WTC11 (cell line): Measurements from ENCODE around the gene SGK2. TPM values are rescaled to one million over a fixed set of nuclear protein-coding genes. Genes with fewer than 3 reads are reported as not detected.

Experiments used
- ATAC-seq: fragments of 200-7000 bp; cut with Tn5 transposase; 2 replicates; pipeline ENCODE4 v1.10.0; 2021; ENCODE audit warnings: mild to moderate bottlenecking, moderate library complexity
- CTCF ChIA-PET: fragments of 300-600 bp; sonication (Branson Sonifier 250); formaldehyde crosslinking; loops from one replicate; lab custom pipeline; 2021; ENCODE audit warnings: antibody characterized with exemption; lab: Charles Lee
- POLR2A ChIA-PET: fragments of 350-600 bp; sonication (Branson Sonifier 250); formaldehyde crosslinking; loops from one replicate; lab custom pipeline; 2021; ENCODE audit warnings: antibody characterized with exemption; lab: Charles Lee
- DNase-seq: peaks from one replicate; pipeline ENCODE4 v3.0.0; 2021; ENCODE audit warnings: low spot score
- H3K27ac Mint-ChIP-seq: 2 replicates; pipeline ENCODE4 v1.8.0; 2021; ENCODE audit warnings: mixed read lengths
- H3K27me3 Mint-ChIP-seq: 2 replicates; pipeline ENCODE4 v1.8.0; 2021; ENCODE audit warnings: low read depth, mild to moderate bottlenecking, moderate library complexity, mixed read lengths
- H3K36me3 Mint-ChIP-seq: 2 replicates; pipeline ENCODE4 v1.8.0; 2021; ENCODE audit warnings: mixed read lengths
- H3K4me1 Mint-ChIP-seq: 2 replicates; pipeline ENCODE4 v1.8.0; 2022; ENCODE audit warnings: mixed read lengths
- H3K4me3 Mint-ChIP-seq: 2 replicates; pipeline ENCODE4 v1.8.0; 2021; ENCODE audit warnings: mild to moderate bottlenecking, moderate library complexity, mixed read lengths
- H3K9me3 Mint-ChIP-seq: 2 replicates; pipeline ENCODE4 v1.8.0; 2021; ENCODE audit warnings: mixed read lengths
- CREB1 ChIP-seq: sonication (generic); formaldehyde crosslinking; IDR thresholded peaks from 2 replicates; pipeline ENCODE4 v1.8.0; 2023; ENCODE audit warnings: mild to moderate bottlenecking, missing genetic modification reagents
- FOXJ3 ChIP-seq: sonication (generic); formaldehyde crosslinking; IDR thresholded peaks from 2 replicates; pipeline ENCODE4 v1.9.0; 2021; ENCODE audit warnings: missing genetic modification reagents, mild to moderate bottlenecking, borderline replicate concordance
- KAT7 ChIP-seq: sonication (generic); formaldehyde crosslinking; IDR thresholded peaks from 2 replicates; pipeline ENCODE4 v1.8.1; 2023; ENCODE audit warnings: missing genetic modification reagents, mild to moderate bottlenecking, borderline replicate concordance
- OVOL2 ChIP-seq: fragments of 250-450 bp; sonication (Bioruptor Pico); IDR thresholded peaks from 2 replicates; pipeline ENCODE4 v1.9.0; 2021; ENCODE audit warnings: mild to moderate bottlenecking, borderline replicate concordance
- SMAD4 ChIP-seq: sonication (generic); formaldehyde crosslinking; IDR thresholded peaks from 2 replicates; pipeline ENCODE4 v1.8.0; 2022; ENCODE audit warnings: mild to moderate bottlenecking, missing genetic modification reagents
- TEAD4 ChIP-seq: sonication (generic); formaldehyde crosslinking; IDR thresholded peaks from 2 replicates; pipeline ENCODE4 v1.8.0; 2022; ENCODE audit warnings: mild to moderate bottlenecking, missing genetic modification reagents
- ZNF121 ChIP-seq: sonication (generic); formaldehyde crosslinking; IDR thresholded peaks from 2 replicates; pipeline ENCODE4 v1.8.0; 2023; ENCODE audit warnings: missing genetic modification reagents
- ZNF232 ChIP-seq: sonication (generic); formaldehyde crosslinking; IDR thresholded peaks from 2 replicates; pipeline ENCODE4 v1.8.0; 2022; ENCODE audit warnings: mild to moderate bottlenecking, missing genetic modification reagents
- ZNF317 ChIP-seq: sonication (generic); formaldehyde crosslinking; IDR thresholded peaks from 2 replicates; pipeline ENCODE4 v1.8.1; 2023; ENCODE audit warnings: low read depth, mild to moderate bottlenecking, moderate library complexity, missing genetic modification reagents, borderline replicate concordance
- ZNF416 ChIP-seq: fragments of 250-450 bp; sonication (Bioruptor Pico); IDR thresholded peaks from 2 replicates; pipeline ENCODE4 v1.9.0; 2021; ENCODE audit warnings: mild to moderate bottlenecking, inconsistent platforms
- ZNF423 ChIP-seq: fragments of 250-450 bp; sonication (Bioruptor Pico); IDR thresholded peaks from 2 replicates; pipeline ENCODE4 v2.1.2; 2022; ENCODE audit warnings: mild to moderate bottlenecking, moderate library complexity
- total RNA-seq: library from RNA; stranded (reverse); gene quantifications from 3 replicates; pipeline ENCODE4 v1.2.3, GENCODE V29; 2021
- TF ChIP-seq, protein P1 (sequence below): sonication (generic); formaldehyde crosslinking; IDR thresholded peaks from 2 replicates; pipeline ENCODE4 v1.8.0; 2023; ENCODE audit warnings: missing genetic modification reagents, mild to moderate bottlenecking, borderline replicate concordance
- TF ChIP-seq, protein P2 (sequence below): fragments of 250-450 bp; sonication (Bioruptor Pico); IDR thresholded peaks from 2 replicates; pipeline ENCODE4 v1.9.0; 2021; ENCODE audit warnings: mild to moderate bottlenecking, borderline replicate concordance
- TF ChIP-seq, protein P3 (sequence below): sonication (generic); formaldehyde crosslinking; IDR thresholded peaks from 2 replicates; pipeline ENCODE4 v1.8.1; 2023; ENCODE audit warnings: mild to moderate bottlenecking, moderate library complexity, missing genetic modification reagents
- TF ChIP-seq, protein P4 (sequence below): sonication (generic); formaldehyde crosslinking; IDR thresholded peaks from 2 replicates; pipeline ENCODE4 v1.8.1; 2022; ENCODE audit warnings: missing genetic modification reagents, borderline replicate concordance
- TF ChIP-seq, protein P5 (sequence below): sonication (generic); formaldehyde crosslinking; IDR thresholded peaks from 2 replicates; pipeline ENCODE4 v1.8.0; 2022; ENCODE audit warnings: mild to moderate bottlenecking, missing genetic modification reagents
- TF ChIP-seq, protein P6 (sequence below): sonication (generic); formaldehyde crosslinking; IDR thresholded peaks from 2 replicates; pipeline ENCODE4 v1.8.1; 2023; ENCODE audit warnings: mild to moderate bottlenecking, missing genetic modification reagents, moderate library complexity
- TF ChIP-seq, protein P7 (sequence below): fragments of 250-450 bp; sonication (Bioruptor Pico); IDR thresholded peaks from 2 replicates; pipeline ENCODE4 v1.8.0; 2021; ENCODE audit warnings: mild to moderate bottlenecking

SGK2 gene
- total RNA-seq, 1 experiment from 2014 or later, result 0.74 TPM

DNA sequence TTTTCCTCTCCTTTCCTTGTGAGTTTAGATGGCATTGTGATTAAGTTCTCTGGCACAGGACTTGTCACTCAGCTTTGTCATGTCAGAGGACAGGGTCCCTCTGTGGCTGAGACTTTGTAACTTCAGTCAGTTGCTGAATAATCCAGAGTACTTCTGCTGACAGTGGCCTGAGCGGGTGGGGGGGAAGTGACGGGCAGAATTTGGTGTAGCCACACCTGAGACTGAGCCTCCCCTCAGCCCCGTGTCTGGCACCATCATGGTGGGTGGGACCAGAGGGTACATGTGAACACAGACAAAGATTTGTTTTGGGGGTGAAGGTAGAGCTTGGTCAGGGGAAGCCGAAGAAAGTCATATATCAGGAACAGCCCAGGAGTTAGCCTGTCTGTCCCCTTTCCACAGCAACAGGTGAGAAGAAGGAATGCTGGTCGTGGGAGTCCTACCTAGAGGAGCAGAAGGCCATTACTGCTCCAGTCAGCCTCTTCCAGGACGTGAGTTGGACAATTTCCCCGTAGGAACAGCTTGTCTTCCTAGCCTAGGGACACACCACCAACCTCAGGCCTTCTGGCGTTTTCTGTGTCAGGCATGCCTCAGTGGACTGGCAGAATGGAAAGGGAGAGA, 30.5 kb upstream of the SGK2 start:
- no peaks in the 10 kb centered on the region for H3K4me1 Mint-ChIP-seq
- ChIA-PET POLR2A (no interaction called here), CTCF (interaction anchor here (1.4 to 1.8 kb wide), 3 partner anchors 9 to 163 kb away, joined by 3 to 11 read pairs (median 4); no protein-coding TSS in a partner anchor)
- TF ChIP-seq, protein P1, sequence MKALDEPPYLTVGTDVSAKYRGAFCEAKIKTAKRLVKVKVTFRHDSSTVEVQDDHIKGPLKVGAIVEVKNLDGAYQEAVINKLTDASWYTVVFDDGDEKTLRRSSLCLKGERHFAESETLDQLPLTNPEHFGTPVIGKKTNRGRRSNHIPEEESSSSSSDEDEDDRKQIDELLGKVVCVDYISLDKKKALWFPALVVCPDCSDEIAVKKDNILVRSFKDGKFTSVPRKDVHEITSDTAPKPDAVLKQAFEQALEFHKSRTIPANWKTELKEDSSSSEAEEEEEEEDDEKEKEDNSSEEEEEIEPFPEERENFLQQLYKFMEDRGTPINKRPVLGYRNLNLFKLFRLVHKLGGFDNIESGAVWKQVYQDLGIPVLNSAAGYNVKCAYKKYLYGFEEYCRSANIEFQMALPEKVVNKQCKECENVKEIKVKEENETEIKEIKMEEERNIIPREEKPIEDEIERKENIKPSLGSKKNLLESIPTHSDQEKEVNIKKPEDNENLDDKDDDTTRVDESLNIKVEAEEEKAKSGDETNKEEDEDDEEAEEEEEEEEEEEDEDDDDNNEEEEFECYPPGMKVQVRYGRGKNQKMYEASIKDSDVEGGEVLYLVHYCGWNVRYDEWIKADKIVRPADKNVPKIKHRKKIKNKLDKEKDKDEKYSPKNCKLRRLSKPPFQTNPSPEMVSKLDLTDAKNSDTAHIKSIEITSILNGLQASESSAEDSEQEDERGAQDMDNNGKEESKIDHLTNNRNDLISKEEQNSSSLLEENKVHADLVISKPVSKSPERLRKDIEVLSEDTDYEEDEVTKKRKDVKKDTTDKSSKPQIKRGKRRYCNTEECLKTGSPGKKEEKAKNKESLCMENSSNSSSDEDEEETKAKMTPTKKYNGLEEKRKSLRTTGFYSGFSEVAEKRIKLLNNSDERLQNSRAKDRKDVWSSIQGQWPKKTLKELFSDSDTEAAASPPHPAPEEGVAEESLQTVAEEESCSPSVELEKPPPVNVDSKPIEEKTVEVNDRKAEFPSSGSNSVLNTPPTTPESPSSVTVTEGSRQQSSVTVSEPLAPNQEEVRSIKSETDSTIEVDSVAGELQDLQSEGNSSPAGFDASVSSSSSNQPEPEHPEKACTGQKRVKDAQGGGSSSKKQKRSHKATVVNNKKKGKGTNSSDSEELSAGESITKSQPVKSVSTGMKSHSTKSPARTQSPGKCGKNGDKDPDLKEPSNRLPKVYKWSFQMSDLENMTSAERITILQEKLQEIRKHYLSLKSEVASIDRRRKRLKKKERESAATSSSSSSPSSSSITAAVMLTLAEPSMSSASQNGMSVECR (CRISPR knock-in tag), result no peak
- TF ChIP-seq, protein P2, sequence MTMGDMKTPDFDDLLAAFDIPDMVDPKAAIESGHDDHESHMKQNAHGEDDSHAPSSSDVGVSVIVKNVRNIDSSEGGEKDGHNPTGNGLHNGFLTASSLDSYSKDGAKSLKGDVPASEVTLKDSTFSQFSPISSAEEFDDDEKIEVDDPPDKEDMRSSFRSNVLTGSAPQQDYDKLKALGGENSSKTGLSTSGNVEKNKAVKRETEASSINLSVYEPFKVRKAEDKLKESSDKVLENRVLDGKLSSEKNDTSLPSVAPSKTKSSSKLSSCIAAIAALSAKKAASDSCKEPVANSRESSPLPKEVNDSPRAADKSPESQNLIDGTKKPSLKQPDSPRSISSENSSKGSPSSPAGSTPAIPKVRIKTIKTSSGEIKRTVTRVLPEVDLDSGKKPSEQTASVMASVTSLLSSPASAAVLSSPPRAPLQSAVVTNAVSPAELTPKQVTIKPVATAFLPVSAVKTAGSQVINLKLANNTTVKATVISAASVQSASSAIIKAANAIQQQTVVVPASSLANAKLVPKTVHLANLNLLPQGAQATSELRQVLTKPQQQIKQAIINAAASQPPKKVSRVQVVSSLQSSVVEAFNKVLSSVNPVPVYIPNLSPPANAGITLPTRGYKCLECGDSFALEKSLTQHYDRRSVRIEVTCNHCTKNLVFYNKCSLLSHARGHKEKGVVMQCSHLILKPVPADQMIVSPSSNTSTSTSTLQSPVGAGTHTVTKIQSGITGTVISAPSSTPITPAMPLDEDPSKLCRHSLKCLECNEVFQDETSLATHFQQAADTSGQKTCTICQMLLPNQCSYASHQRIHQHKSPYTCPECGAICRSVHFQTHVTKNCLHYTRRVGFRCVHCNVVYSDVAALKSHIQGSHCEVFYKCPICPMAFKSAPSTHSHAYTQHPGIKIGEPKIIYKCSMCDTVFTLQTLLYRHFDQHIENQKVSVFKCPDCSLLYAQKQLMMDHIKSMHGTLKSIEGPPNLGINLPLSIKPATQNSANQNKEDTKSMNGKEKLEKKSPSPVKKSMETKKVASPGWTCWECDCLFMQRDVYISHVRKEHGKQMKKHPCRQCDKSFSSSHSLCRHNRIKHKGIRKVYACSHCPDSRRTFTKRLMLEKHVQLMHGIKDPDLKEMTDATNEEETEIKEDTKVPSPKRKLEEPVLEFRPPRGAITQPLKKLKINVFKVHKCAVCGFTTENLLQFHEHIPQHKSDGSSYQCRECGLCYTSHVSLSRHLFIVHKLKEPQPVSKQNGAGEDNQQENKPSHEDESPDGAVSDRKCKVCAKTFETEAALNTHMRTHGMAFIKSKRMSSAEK (CRISPR knock-in tag), result no peak
- TF ChIP-seq, protein P3, sequence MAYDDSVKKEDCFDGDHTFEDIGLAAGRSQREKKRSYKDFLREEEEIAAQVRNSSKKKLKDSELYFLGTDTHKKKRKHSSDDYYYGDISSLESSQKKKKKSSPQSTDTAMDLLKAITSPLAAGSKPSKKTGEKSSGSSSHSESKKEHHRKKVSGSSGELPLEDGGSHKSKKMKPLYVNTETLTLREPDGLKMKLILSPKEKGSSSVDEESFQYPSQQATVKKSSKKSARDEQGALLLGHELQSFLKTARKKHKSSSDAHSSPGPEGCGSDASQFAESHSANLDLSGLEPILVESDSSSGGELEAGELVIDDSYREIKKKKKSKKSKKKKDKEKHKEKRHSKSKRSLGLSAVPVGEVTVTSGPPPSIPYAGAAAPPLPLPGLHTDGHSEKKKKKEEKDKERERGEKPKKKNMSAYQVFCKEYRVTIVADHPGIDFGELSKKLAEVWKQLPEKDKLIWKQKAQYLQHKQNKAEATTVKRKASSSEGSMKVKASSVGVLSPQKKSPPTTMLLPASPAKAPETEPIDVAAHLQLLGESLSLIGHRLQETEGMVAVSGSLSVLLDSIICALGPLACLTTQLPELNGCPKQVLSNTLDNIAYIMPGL (CRISPR knock-in tag), result no peak
- no peak for TF ChIP-seq ZNF423 (CRISPR knock-in tag)
- no peak for TF ChIP-seq FOXJ3 (CRISPR knock-in tag)
- TF ChIP-seq SMAD4 (CRISPR knock-in tag), result no peak
- TF ChIP-seq ZNF416 (CRISPR knock-in tag), result no peak
- TF ChIP-seq, protein P4, sequence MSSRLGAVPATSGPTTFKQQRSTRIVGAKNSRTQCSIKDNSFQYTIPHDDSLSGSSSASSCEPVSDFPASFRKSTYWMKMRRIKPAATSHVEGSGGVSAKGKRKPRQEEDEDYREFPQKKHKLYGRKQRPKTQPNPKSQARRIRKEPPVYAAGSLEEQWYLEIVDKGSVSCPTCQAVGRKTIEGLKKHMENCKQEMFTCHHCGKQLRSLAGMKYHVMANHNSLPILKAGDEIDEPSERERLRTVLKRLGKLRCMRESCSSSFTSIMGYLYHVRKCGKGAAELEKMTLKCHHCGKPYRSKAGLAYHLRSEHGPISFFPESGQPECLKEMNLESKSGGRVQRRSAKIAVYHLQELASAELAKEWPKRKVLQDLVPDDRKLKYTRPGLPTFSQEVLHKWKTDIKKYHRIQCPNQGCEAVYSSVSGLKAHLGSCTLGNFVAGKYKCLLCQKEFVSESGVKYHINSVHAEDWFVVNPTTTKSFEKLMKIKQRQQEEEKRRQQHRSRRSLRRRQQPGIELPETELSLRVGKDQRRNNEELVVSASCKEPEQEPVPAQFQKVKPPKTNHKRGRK (CRISPR knock-in tag), result no peak
- no peaks in the 10 kb centered on the region for H3K27me3 Mint-ChIP-seq
- H3K36me3 Mint-ChIP-seq, result no peaks in the 10 kb centered on the region
- DNase-seq (no peak), ATAC-seq (no peak)
- no peaks in the 10 kb centered on the region for H3K9me3 Mint-ChIP-seq
- H3K4me3 Mint-ChIP-seq, result no peak overlapping the region
- no peak overlapping the region for H3K27ac Mint-ChIP-seq

DNA sequence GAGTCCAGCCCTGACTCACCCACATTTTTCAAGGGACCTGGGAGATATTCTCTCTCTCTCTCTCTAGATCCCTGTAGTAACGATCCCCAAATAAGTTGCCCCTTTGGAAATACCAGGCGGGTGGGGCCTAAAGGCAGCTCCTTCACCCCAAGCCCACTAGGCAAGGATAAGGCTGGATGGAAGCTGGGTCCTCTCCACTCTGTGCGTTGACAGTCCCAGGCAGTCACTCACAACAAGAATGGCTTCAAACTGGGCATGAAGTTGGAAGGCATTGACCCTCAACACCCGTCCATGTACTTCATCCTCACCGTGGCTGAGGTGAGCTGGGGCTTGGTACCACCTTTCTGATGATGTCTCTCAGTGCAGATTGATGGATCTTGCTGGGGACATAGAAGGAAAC, 29.8 kb upstream of the SGK2 start:
- ChIA-PET CTCF (interaction anchor here (1.8 kb wide), 1 partner anchor 9 kb away, joined by 11 read pairs; no protein-coding TSS in a partner anchor), POLR2A (no interaction called here)
- Mint-ChIP-seq H3K27me3 (no peaks in the 10 kb centered on the region), H3K36me3 (no peaks in the 10 kb centered on the region), H3K27ac (no peak overlapping the region), H3K4me3 (no peak overlapping the region), H3K9me3 (no peaks in the 10 kb centered on the region), H3K4me1 (no peaks in the 10 kb centered on the region)
- TF ChIP-seq, protein P5, sequence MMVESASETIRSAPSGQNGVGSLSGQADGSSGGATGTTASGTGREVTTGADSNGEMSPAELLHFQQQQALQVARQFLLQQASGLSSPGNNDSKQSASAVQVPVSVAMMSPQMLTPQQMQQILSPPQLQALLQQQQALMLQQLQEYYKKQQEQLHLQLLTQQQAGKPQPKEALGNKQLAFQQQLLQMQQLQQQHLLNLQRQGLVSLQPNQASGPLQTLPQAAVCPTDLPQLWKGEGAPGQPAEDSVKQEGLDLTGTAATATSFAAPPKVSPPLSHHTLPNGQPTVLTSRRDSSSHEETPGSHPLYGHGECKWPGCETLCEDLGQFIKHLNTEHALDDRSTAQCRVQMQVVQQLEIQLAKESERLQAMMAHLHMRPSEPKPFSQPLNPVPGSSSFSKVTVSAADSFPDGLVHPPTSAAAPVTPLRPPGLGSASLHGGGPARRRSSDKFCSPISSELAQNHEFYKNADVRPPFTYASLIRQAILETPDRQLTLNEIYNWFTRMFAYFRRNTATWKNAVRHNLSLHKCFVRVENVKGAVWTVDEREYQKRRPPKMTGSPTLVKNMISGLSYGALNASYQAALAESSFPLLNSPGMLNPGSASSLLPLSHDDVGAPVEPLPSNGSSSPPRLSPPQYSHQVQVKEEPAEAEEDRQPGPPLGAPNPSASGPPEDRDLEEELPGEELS, result no peak
- TF ChIP-seq ZNF423 (CRISPR knock-in tag) (no peak), CREB1 (CRISPR knock-in tag) (no peak), ZNF121 (no peak), OVOL2 (CRISPR knock-in tag) (no peak), KAT7 (CRISPR knock-in tag) (no peak), TEAD4 (no peak), ZNF317 (CRISPR knock-in tag) (no peak), ZNF232 (CRISPR knock-in tag) (no peak)
- TF ChIP-seq, protein P6, sequence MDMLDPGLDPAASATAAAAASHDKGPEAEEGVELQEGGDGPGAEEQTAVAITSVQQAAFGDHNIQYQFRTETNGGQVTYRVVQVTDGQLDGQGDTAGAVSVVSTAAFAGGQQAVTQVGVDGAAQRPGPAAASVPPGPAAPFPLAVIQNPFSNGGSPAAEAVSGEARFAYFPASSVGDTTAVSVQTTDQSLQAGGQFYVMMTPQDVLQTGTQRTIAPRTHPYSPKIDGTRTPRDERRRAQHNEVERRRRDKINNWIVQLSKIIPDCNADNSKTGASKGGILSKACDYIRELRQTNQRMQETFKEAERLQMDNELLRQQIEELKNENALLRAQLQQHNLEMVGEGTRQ, result no peak
- TF ChIP-seq, protein P7, sequence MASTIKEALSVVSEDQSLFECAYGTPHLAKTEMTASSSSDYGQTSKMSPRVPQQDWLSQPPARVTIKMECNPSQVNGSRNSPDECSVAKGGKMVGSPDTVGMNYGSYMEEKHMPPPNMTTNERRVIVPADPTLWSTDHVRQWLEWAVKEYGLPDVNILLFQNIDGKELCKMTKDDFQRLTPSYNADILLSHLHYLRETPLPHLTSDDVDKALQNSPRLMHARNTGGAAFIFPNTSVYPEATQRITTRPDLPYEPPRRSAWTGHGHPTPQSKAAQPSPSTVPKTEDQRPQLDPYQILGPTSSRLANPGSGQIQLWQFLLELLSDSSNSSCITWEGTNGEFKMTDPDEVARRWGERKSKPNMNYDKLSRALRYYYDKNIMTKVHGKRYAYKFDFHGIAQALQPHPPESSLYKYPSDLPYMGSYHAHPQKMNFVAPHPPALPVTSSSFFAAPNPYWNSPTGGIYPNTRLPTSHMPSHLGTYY (CRISPR knock-in tag), result no peak
- ATAC-seq (no peak), DNase-seq (no peak)
